Muscle layer of colon (tissue), 2 donors: ENCODE measurements around the gene UBE2H.
"Not testable (repeated sequence)": the region's sequence is repeated elsewhere in the genome, so short reads cannot be mapped to it uniquely, and the experiment has no call there.

ENCODE experiments used
- H3K27ac ChIP-seq: one replicate; pipeline ENCODE4 v1.7.0; 2013; ENCODE audit warnings: low read depth, mild to moderate bottlenecking, low read length, moderate library complexity
- H3K27me3 ChIP-seq, 2 donors: one replicate each; pipeline ENCODE4 v1.7.0; 2013; ENCODE audit warnings: low read length in 2 of 2, mild to moderate bottlenecking in 2 of 2; ENCODE audit not compliant: insufficient read depth in 2 of 2, control insufficient read depth in 1 of 2
- H3K36me3 ChIP-seq: one replicate; pipeline ENCODE4 v1.7.0; 2013; ENCODE audit warnings: mild to moderate bottlenecking, low read length; ENCODE audit not compliant: insufficient read depth
- H3K4me1 ChIP-seq: one replicate; pipeline ENCODE4 v1.7.0; 2013; ENCODE audit warnings: mild to moderate bottlenecking, low read length; ENCODE audit not compliant: insufficient read depth
- H3K4me3 ChIP-seq, 2 donors: one replicate each; pipeline ENCODE4 v1.7.0; 2013; ENCODE audit warnings: low read length in 2 of 2, low read depth in 1 of 2, mild to moderate bottlenecking in 1 of 2, moderate library complexity in 1 of 2
- H3K9ac ChIP-seq: one replicate; pipeline ENCODE4 v1.7.0; 2013; ENCODE audit warnings: low read length
- H3K9me3 ChIP-seq: one replicate; pipeline ENCODE4 v1.7.0; 2013; ENCODE audit warnings: mild to moderate bottlenecking, low read length
- donor health status: abdominal sarcoma.
- donor health status: Adenocarcinoma of cecum.

Gene UBE2H

DNA sequence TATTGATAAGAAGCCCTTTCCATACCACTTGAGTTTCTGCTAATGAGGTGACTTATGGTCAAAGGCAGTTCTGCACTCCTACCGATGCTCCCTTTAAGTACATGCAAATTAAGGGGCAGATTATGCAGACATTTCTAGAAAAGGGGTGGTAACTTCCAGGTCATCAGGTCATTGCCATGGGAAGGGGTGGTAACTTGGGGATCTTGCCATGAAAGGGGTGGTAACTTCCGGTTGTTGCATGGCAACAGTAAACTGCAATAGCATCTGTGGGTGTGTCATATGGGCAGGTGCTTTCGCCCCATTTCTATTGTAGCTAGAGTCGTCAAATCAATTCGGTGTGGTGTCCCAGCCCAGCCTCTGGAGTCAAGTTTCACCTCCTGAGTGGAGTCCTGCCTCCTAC is 150.9 kb downstream of the UBE2H start:
- no peaks in the 10 kb centered on the region for H3K4me1 ChIP-seq
- no peaks in the 10 kb centered on the region for H3K27me3 ChIP-seq
- no peaks in the 10 kb centered on the region for H3K9me3 ChIP-seq
- H3K36me3 ChIP-seq, result no peaks in the 10 kb centered on the region
- H3K4me3 ChIP-seq, result no peak overlapping the region
- no peak overlapping the region for H3K9ac ChIP-seq
- H3K27ac ChIP-seq, result no peak overlapping the region

DNA sequence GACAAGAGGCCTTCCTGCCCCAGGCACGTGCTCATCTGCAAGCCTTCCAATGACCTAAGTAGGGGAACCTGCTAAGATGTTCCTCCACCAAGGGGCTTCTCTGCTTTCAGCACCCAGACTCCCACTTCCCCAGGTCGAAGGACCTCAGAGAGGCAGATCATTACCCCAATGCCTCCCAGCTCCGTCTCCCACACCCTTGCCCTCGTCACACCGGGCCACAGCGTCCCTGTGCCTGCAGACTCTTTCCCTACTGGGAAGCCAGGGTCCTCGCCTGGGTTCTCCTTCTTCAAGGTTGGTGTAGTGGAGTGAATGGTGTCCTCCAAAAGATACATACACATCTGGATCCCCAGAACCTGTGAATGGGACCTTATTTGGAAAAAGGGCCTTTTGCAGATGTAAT is 151.9 kb downstream of the UBE2H start:
- Histone ChIP-seq H3K27me3 (no peaks in the 10 kb centered on the region), H3K4me3 (no peak overlapping the region), H3K27ac (no peak overlapping the region), H3K4me1 (no peaks in the 10 kb centered on the region), H3K9ac (no peak overlapping the region), H3K9me3 (no peaks in the 10 kb centered on the region), H3K36me3 (no peaks in the 10 kb centered on the region)

DNA sequence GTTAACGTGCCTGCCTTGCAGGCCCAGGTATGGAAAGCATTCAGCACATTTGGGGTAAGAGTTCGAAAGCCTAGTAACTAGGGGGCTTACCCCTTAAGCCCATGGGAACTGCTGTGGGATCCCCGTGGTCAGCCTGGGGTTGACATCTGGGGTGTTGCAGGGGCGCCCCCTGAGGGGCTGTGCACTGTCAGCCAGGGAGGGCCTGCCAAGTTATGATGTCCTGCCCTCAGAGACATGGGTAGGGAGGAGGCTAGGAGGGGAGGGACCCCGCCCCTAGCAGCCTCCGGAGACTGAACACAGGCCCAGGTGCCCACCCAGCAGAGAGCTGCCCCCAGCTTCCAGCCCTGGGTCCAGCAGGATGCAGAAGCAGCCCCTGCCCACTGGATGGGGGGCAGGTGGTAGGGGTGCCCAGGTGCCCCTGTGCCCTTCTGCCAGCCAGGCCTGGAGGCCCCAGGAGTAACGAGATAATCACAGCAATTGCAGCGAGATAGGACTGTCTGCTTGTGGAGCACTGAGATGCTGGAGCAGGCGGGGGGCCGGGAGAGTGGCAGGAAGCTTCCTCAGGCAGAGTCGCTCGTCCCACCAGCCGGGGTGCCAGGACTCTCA is 153.3 kb downstream of the UBE2H start:
- Histone ChIP-seq H3K9me3 (no peaks in the 10 kb centered on the region), H3K27ac (no peak overlapping the region), H3K27me3 (no peaks in the 10 kb centered on the region), H3K9ac (no peak overlapping the region), H3K4me3 (no peak overlapping the region), H3K4me1 (no peaks in the 10 kb centered on the region), H3K36me3 (no peaks in the 10 kb centered on the region)

DNA sequence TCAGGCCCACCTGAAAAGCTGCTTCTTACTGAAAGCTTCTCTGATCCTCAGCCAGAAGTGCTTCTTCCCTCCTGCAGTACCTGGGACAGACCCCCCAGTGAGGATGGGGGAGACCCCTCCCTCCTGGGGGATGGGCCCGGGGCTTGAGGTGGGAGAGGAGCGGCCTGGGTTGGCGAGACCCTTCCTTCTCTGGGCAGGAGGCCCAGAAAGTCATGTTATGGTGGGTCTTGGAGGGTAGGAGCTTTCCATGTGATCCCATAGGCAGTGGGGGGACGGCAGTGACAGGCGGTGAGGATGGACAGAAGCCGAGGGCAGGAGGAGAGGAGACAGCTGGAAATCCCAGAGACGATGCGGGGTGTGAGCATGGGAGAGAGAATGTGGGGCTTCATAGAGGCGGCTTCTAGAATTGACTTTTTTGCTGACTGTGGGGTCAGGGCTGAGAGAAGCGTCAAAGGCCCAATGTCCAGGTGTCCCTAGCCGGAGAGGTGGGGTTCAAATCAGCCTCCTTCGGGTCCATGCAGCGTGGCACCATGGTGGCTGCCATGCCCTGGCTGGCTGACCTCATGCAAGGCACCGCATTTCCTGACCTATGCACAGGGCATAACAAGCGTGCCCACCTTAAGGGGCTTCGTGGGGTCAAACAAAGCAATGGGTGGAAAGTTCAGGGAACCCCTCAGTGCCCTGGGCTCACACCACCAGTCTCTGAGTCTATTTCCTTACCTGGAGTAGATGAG is 154.0 kb downstream of the UBE2H start:
- Histone ChIP-seq H3K36me3 (no peaks in the 10 kb centered on the region), H3K9ac (no peak overlapping the region), H3K4me3 (no peak overlapping the region), H3K27ac (no peak overlapping the region), H3K27me3 (no peaks in the 10 kb centered on the region), H3K9me3 (no peaks in the 10 kb centered on the region), H3K4me1 (no peaks in the 10 kb centered on the region)

DNA sequence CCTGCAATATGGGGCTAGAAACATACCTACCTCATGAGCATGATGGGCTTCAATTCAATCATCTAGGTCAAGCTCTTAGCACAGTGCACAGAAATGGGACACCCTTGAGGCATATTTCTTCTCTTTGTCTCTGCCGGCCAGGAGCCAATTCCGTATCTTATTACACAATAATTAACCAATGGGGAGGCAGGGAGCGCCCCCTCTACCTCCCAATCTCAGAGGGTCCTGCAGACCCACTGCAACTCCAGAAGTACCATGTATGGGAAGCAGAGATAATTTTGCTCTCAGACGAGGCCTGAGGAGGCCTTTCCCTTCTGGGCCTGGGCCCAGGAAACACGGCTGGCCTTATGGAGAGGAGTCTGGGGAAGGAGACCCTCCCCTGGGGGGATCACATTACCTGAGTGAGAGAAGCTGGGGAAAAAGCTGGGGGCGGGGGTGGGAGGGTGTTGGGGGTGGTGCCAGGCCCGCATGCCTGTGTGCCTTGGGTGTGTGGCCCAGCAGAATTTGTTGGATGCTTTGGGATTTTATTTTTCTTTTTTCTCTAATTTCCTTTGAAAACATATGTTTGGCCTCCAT is 155.5 kb downstream of the UBE2H start:
- Histone ChIP-seq H3K27me3 (no peaks in the 10 kb centered on the region), H3K4me3 (no peak overlapping the region), H3K36me3 (no peaks in the 10 kb centered on the region), H3K9ac (no peak overlapping the region), H3K9me3 (no peaks in the 10 kb centered on the region), H3K4me1 (no peaks in the 10 kb centered on the region), H3K27ac (no peak overlapping the region)

DNA sequence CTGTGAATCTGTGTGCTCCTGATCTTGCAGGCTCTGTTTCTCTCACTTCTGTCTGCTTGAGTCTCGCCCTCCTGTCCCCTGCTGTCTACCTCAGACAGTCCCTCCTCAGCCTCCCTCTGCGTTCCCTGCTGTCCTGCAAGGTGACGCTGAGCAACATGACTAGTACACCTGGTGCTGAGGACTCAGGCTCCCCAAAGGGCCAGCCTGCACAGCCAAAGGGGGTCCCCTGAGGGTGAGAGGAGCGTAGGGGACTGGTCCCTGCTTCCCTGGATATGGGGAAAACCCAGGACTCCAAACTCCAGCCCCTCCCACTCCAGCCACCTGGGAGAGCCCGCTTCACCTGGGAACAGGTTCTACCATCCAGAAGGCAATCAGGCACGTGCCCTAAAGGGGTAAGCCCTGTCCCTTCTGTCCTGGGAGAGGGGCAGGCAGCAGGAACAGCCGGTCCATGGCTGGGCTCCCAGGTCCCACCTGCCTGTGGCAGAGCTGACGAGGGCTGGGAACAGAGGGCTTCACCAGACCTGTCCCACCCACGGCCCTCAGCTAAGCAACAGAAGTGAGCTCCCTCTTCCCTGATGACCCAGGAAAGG is 156.5 kb downstream of the UBE2H start:
- Histone ChIP-seq H3K27ac (no peak overlapping the region), H3K4me3 (no peak overlapping the region), H3K27me3 (no peaks in the 10 kb centered on the region), H3K9me3 (no peaks in the 10 kb centered on the region), H3K4me1 (no peaks in the 10 kb centered on the region), H3K9ac (no peak overlapping the region), H3K36me3 (no peaks in the 10 kb centered on the region)

DNA sequence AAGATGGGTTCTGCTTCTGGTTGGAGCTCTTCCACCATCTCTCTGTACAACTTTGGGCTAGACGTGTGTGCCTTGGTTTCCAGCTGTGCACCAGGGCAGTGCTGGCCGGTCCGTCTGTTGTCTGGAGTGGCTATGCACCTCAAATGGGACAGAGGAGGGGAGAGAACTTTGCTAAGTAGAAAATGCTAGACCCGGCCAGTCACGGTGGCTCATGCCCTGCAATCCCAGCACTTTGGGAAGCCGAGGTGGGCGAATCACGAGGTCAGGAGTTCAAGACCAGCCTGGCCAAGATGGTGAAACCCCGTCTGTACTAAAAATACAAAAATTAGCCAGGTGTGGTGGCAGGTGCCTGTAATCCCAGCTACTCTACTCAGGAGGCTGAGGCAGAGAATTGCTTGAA is 158.3 kb downstream of the UBE2H start:
- not testable (repeated sequence) for H3K4me3 ChIP-seq, H3K4me1 ChIP-seq, H3K36me3 ChIP-seq, H3K27ac ChIP-seq, H3K27me3 ChIP-seq, H3K9me3 ChIP-seq, H3K9ac ChIP-seq

DNA sequence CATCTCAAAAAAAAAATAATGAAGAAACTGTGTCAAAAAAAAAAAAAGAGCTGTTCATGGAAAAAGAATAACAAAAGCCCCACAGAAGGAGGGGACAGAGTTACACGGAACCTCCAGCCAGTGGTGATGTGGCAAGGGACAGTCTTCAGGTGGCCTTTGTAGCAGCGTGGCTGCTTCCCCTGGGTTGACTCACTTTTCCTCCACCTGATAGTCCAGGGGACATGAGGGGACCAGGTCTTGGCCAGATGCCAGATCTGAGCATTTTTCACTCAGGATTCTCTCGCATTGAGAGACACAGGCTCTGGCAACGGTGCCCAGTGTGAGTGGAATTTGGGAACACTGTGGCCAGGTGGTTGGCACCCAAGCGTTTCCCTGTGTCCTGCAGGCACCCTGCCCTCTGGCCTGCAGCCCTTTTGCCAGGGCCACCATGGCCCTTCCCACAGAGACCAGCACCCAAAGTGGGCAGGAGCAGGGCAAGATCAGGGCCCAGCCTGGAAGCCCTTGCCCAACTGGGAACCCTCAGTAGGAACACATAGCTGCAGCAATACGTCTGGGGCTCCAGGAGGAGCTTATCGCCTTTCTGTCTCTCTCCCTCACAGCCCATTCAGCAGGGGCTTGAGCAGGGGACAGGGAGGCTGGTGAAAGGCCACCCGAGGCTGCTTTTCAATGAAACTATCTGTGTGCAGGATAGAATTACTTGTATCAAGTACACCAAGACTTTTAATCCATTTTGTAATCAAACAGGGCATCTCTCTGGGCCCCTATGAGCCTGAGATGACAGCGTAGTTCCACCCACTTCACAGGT is 159.1 kb downstream of the UBE2H start:
- Histone ChIP-seq H3K4me1 (no peaks in the 10 kb centered on the region), H3K27me3 (no peaks in the 10 kb centered on the region), H3K36me3 (no peaks in the 10 kb centered on the region), H3K9ac (no peak overlapping the region), H3K9me3 (no peaks in the 10 kb centered on the region), H3K4me3 (no peak overlapping the region), H3K27ac (no peak overlapping the region)

DNA sequence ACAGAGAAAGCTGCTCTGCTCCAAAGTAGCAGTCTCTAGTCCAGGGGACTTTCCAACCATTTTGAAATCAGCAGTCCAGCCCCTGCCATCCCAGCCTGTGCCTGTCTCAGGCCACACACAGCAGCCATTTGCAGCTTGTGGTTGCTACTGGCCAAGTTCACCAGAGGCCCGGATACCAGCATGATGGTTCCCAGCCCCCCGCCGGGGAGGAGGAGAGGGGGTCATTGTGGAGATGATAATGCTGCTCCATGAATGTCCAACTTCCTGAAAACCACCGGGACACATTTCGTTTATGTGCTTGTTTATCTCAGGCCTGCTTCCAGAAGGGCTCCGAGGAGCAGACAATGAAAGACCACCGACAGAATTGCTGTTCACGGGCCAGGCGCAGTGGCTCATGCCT is 160.0 kb downstream of the UBE2H start:
- Histone ChIP-seq H3K27me3 (peaks cover 0 to 1% of the 10 kb centered on the region in 2 donors), H3K4me1 (no peaks in the 10 kb centered on the region), H3K9me3 (no peaks in the 10 kb centered on the region), H3K27ac (no peak overlapping the region), H3K4me3 (no peak overlapping the region), H3K9ac (no peak overlapping the region), H3K36me3 (no peaks in the 10 kb centered on the region)

DNA sequence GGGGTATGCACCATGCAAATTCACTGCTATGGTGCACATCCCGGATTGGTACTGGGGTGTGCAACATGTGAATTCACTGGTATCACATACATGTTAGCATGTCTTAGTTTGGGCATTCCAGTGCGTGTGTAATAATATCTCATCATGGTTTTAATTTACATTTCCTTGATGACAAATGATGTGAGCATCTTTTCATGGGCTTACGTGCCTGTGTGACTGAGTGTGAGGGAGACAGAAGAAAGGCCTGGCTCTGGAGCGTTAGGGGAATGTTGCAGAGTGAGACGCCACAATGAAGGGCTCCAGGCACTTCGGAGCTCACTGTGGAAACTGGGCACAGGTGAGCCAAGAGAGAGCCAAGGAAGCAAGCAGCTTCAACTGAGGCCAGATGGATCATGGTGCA is 162.6 kb downstream of the UBE2H start:
- H3K4me1 ChIP-seq, result peaks cover 2% of the 10 kb centered on the region
- H3K36me3 ChIP-seq, result no peaks in the 10 kb centered on the region
- no peak overlapping the region for H3K9ac ChIP-seq
- no peaks in the 10 kb centered on the region for H3K9me3 ChIP-seq
- no peak overlapping the region for H3K27ac ChIP-seq
- no peak overlapping the region for H3K4me3 ChIP-seq
- peaks cover 18 to 24% of the 10 kb centered on the region in 2 donors for H3K27me3 ChIP-seq

DNA sequence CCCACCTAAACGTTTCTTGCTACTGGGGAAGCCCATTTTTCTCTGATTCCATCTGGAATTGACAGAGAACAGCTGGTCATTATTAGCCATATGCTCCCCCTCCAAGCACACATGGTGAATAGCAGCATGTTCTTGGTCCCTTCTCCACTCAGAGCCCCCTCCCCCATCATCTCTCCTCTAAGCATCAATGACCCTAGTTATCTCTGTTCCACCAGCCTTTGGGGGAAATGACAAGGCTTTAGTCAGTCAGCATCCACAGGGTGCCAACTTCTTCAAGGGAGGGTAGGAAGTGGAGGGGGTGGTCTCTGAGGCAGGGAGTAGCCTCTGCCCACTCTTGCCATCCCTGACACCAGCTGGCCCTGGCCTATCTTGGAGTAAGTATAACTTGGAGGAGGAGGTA is 163.1 kb downstream of the UBE2H start:
- Histone ChIP-seq H3K27ac (no peak overlapping the region), H3K9me3 (no peaks in the 10 kb centered on the region), H3K27me3 (peaks cover 23 to 29% of the 10 kb centered on the region in 2 donors)

More for the DNA sequence above, 163.1 kb downstream of the UBE2H start:
- Histone ChIP-seq H3K9ac (no peak overlapping the region), H3K4me1 (peaks cover 7% of the 10 kb centered on the region), H3K36me3 (no peaks in the 10 kb centered on the region), H3K4me3 (no peak overlapping the region)
